PC-9 (cell line): ENCODE results near the gene ACSL1. TPM values are rescaled to one million over a fixed set of nuclear protein-coding genes. Genes with fewer than 3 reads are reported as not detected.

ENCODE experiments used
- BruUV-seq: library from RNA; stranded (reverse); fragments of 400-500 nt; replicated peaks from 2 replicates; lab custom pipeline; 2021; lab: Mats Ljungman, UMichigan
- CTCF ChIA-PET: fragments of 300-600 bp; sonication (Branson Sonifier 250); formaldehyde crosslinking; loops from one replicate; lab custom pipeline; 2022; ENCODE audit warnings: antibody characterized with exemption; lab: Charles Lee
- POLR2A ChIA-PET: fragments of 300-600 bp; sonication (Branson Sonifier 250); formaldehyde crosslinking; loops from one replicate; lab custom pipeline; 2022; ENCODE audit warnings: antibody characterized with exemption; ENCODE audit not compliant: unreplicated experiment; lab: Charles Lee
- DNase-seq, 2 experiments: peaks; one replicate each; pipeline versions ENCODE4 v3.0.0 to v3.0.0-alpha.2; 2015 to 2022; ENCODE audit warnings: mixed read lengths in 1 of 2
- H2AFZ ChIP-seq: fragments of 200-600 bp; sonication (generic); 2 replicates; pipeline ENCODE4 v1.8.1; 2017; ENCODE audit warnings: antibody characterized with exemption
- H3F3A ChIP-seq: fragments of 200-600 bp; sonication (generic); 2 replicates; pipeline ENCODE4 v1.8.1; 2017; ENCODE audit warnings: antibody characterized with exemption, mild to moderate bottlenecking, low read depth; ENCODE audit not compliant: insufficient read depth
- H3K27ac ChIP-seq: fragments of 200-600 bp; sonication (generic); 2 replicates; pipeline ENCODE4 v1.6.1; 2016; ENCODE audit warnings: mixed run types
- H3K27me3 ChIP-seq: fragments of 200-600 bp; sonication (generic); 2 replicates; pipeline ENCODE4 v1.6.1; 2016; ENCODE audit warnings: low read depth, mixed run types; ENCODE audit not compliant: insufficient read depth
- H3K36me3 ChIP-seq: fragments of 200-600 bp; sonication (generic); 2 replicates; pipeline ENCODE4 v1.6.1; 2016; ENCODE audit warnings: low read depth, mixed run types
- H3K4me1 ChIP-seq: fragments of 200-600 bp; sonication (generic); replicated peaks from 2 replicates; pipeline ENCODE4 v1.6.1; 2016; ENCODE audit warnings: mixed run types; ENCODE audit not compliant: insufficient read depth
- H3K4me2 ChIP-seq: fragments of 200-600 bp; sonication (generic); 2 replicates; pipeline ENCODE4 v1.6.1; 2017; ENCODE audit warnings: mixed run types
- H3K4me3 ChIP-seq: fragments of 200-600 bp; sonication (generic); 2 replicates; pipeline ENCODE4 v1.6.1; 2016; ENCODE audit warnings: mixed run types
- H3K79me2 ChIP-seq: fragments of 200-600 bp; sonication (generic); 2 replicates; pipeline ENCODE4 v1.6.1; 2017; ENCODE audit warnings: low read depth, mixed run types
- H3K9me2 ChIP-seq: fragments of 200-600 bp; sonication (generic); 2 replicates; pipeline ENCODE4 v1.8.1; 2017; ENCODE audit warnings: mild to moderate bottlenecking; ENCODE audit not compliant: insufficient read depth
- H3K9me3 ChIP-seq: fragments of 200-600 bp; sonication (generic); 2 replicates; pipeline ENCODE4 v1.8.1; 2016; ENCODE audit warnings: low read depth; ENCODE audit not compliant: insufficient read depth
- H4K20me1 ChIP-seq: fragments of 200-600 bp; sonication (generic); 2 replicates; pipeline ENCODE4 v1.8.1; 2017; ENCODE audit not compliant: insufficient read depth
- EZH2 ChIP-seq: fragments of 200-600 bp; sonication (generic); IDR thresholded peaks from 2 replicates; pipeline ENCODE4 v1.8.0; 2017; ENCODE audit warnings: antibody characterized with exemption, low read depth
- intact Hi-C: fragments of 100-400 bp; cut with micrococcal nuclease; formaldehyde crosslinking; loops from one replicate; pipeline ENCODE4 v1.10.0; 2022; ENCODE audit not compliant: unreplicated experiment
- total RNA-seq: library from RNA; stranded (reverse); gene quantifications from 2 replicates; pipeline ENCODE4 v1.2.3, GENCODE V29; 2021
- TF ChIP-seq, protein P1 (sequence below): fragments of 200-600 bp; sonication (generic); conservative IDR thresholded peaks from 2 replicates; pipeline ENCODE4 v1.6.1; 2017; ENCODE audit warnings: mixed run types, antibody characterized with exemption, mild to moderate bottlenecking, moderate library complexity

The ACSL1 gene
- total RNA-seq, 1 experiment from 2014 or later, result 96.6 TPM

- no peak overlapping the region for H2AFZ ChIP-seq
- BruUV-seq, result no TSS peak
- H3K9me3 ChIP-seq, result no peaks in the 10 kb centered on the region
- CTCF ChIA-PET, result no interaction called here
- H3K4me1 ChIP-seq, result peaks cover 12% of the 10 kb centered on the region
- no peak for TF ChIP-seq EZH2
- TF ChIP-seq, protein P1, sequence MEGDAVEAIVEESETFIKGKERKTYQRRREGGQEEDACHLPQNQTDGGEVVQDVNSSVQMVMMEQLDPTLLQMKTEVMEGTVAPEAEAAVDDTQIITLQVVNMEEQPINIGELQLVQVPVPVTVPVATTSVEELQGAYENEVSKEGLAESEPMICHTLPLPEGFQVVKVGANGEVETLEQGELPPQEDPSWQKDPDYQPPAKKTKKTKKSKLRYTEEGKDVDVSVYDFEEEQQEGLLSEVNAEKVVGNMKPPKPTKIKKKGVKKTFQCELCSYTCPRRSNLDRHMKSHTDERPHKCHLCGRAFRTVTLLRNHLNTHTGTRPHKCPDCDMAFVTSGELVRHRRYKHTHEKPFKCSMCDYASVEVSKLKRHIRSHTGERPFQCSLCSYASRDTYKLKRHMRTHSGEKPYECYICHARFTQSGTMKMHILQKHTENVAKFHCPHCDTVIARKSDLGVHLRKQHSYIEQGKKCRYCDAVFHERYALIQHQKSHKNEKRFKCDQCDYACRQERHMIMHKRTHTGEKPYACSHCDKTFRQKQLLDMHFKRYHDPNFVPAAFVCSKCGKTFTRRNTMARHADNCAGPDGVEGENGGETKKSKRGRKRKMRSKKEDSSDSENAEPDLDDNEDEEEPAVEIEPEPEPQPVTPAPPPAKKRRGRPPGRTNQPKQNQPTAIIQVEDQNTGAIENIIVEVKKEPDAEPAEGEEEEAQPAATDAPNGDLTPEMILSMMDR, result no peak
- DNase-seq, result peak in 1 of 2 experiments; percentile 42
- H3K79me2 ChIP-seq, result no peaks in the 10 kb centered on the region
- peaks cover 8% of the 10 kb centered on the region; the same call in 1 of the 2 replicates for H3F3A ChIP-seq
- no peak overlapping the region for H3K4me2 ChIP-seq
- no peak overlapping the region for H3K4me3 ChIP-seq
- no peaks in the 10 kb centered on the region for H3K36me3 ChIP-seq
- intact Hi-C loops, result no loop called here
- no peaks in the 10 kb centered on the region for H3K9me2 ChIP-seq
- POLR2A ChIA-PET, result interaction anchor here (0.6 kb wide), 2 partner anchors 18 to 38 kb away, joined by 3 to 5 read pairs; no protein-coding TSS in a partner anchor
- H3K27me3 ChIP-seq, result no peaks in the 10 kb centered on the region
- no peaks in the 10 kb centered on the region for H4K20me1 ChIP-seq
- H3K27ac ChIP-seq, result peak overlapping the region; percentile 29; the same call in 1 of the 2 replicates
Observed at GRCh38 chr4:184755278-184755677, 70.5 kb downstream of the ACSL1 start.

DNA sequence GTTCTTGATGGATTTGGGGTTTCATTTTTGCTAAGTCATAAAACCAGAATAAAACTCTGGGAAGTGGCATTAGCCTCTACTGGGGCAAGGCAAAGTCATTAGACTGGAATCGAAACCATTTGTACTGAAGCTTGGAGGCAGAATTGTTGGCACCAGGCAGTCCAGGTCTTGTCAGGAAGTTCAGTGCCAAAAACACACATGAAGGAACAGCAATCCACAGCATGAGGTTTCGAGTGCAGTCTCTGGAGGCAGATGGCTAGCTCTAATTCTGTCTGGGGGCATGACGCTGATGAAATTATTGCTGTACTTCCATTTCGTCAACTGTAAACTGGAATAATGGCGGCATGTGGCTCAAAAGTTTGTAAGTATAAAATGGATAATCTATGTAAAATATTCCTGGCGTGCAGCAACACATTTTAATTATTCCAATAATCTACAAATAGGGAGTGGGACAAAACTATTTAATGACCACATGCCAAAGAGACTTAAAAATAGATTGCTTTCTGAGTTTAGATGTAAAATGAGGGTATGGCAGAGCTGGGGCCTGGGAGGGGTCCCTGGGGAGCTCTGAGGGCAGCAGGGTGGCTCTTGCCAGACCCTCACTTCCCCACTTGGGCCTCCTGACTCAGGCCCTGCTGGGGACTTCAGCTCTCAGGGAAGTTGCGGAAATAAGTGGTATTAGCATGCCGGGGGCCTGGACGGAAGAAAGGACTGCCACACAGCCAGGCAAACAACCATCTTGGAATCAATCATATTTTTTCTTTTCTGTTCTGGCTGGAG, 73.1 kb downstream of the ACSL1 start:
- no peak overlapping the region for H2AFZ ChIP-seq
- H4K20me1 ChIP-seq, result no peaks in the 10 kb centered on the region
- H3K4me3 ChIP-seq, result no peak overlapping the region
- H3K36me3 ChIP-seq, result no peaks in the 10 kb centered on the region
- CTCF ChIA-PET, result interaction anchor here (0.6 kb wide), 2 partner anchors 41 to 1217 kb away, joined by 3 read pairs; no protein-coding TSS in a partner anchor
- TF ChIP-seq EZH2, result no peak
- TF ChIP-seq, protein P1, result no peak
- H3K9me2 ChIP-seq, result no peaks in the 10 kb centered on the region
- no peaks in the 10 kb centered on the region for H3K9me3 ChIP-seq
- BruUV-seq, result no TSS peak
- no peak overlapping the region for H3K27ac ChIP-seq
- no peak for DNase-seq
- H3K4me1 ChIP-seq, result peaks cover 31% of the 10 kb centered on the region
- no peak overlapping the region for H3K4me2 ChIP-seq
- intact Hi-C loops, result no loop called here
- H3K27me3 ChIP-seq, result no peaks in the 10 kb centered on the region
- peaks cover 11% of the 10 kb centered on the region for H3F3A ChIP-seq
- no peaks in the 10 kb centered on the region for H3K79me2 ChIP-seq
- POLR2A ChIA-PET, result no interaction called here

DNA sequence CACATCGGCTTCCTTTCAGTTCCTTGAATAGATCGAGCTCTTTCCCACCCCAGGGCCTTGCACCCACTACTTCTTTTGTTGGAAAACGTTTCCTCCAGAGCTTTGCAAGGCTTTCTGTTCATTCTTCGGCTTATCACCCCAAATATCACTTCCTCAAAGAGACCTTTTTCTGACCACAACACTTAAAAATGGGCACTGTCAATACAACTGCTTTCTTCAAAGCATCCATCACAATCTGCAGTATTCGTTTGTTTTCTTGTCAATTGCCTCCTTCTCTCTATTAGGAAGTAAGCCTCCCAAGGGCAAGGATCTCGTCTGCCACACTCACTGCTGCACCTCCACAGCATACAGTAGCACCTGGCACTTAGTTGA, 74.2 kb downstream of the ACSL1 start:
- Histone ChIP-seq H3K4me3 (no peak overlapping the region), H4K20me1 (no peaks in the 10 kb centered on the region), H3K9me2 (no peaks in the 10 kb centered on the region), H3K27ac (no peak overlapping the region), H3K27me3 (no peaks in the 10 kb centered on the region), H3K4me2 (no peak overlapping the region), H3K4me1 (peaks cover 43% of the 10 kb centered on the region), H3K9me3 (no peaks in the 10 kb centered on the region), H2AFZ (no peak overlapping the region), H3K36me3 (no peaks in the 10 kb centered on the region), H3K79me2 (no peaks in the 10 kb centered on the region), H3F3A (peaks cover 19% of the 10 kb centered on the region)
- BruUV-seq, result no TSS peak
- no peak for DNase-seq
- no peak for TF ChIP-seq EZH2
- TF ChIP-seq, protein P1, result no peak
- intact Hi-C loops, result no loop called here
- ChIA-PET POLR2A (no interaction called here), CTCF (no interaction called here)
